ENCODE measurements around the gene SCGB2B2. TPM values are rescaled to one million over a fixed set of nuclear protein-coding genes. Genes with fewer than 3 reads are reported as not detected.
"Not testable (repeated sequence)": the region's sequence is repeated elsewhere in the genome, so short reads cannot be mapped to it uniquely, and the experiment has no call there.

SCGB2B2 gene
- total and polyA plus RNA-seq, 2 of the 4 experiments (the other 2 are of a cell fraction): not detected

- ATAC-seq (ENCODE audit: low read depth); intact Hi-C loops (cut with micrococcal nuclease): not testable (repeated sequence)
These were observed 11.7 kb downstream of the SCGB2B2 start for GRCh38 chr19:34665275-34665674.

More at GRCh38 chr19:34665275-34665674, 11.7 kb downstream of the SCGB2B2 start:
- H3K27me3 ChIP-seq (ENCODE audit: control insufficient read depth, insufficient read depth, low read length); H4K5ac ChIP-seq (ENCODE audit: low read depth, low read length); H3K9me1 ChIP-seq (ENCODE audit: insufficient read depth, low read length); H4K20me1 ChIP-seq (ENCODE audit: insufficient read depth, low read length); H2AK9ac ChIP-seq (replicated peaks; ENCODE audit: low read depth, low read length, poor library complexity); H3K9me3 ChIP-seq (ENCODE audit: control insufficient read depth, insufficient read depth, low read length); H3K14ac ChIP-seq (replicated peaks; ENCODE audit: low read depth, low read length); H3K27ac ChIP-seq (ENCODE audit: insufficient read depth, low read length); POLR2A ChIA-PET (ENCODE audit: unreplicated experiment); H4K8ac ChIP-seq (ENCODE audit: low read depth in 2 of 2, low read length in 2 of 2); in situ Hi-C loops (cut with MboI; ENCODE audit: low sequenced_read_pairs); H3K4ac ChIP-seq (ENCODE audit: low read depth, low read length); H2BK15ac ChIP-seq (ENCODE audit: low read depth, low read length); H3K79me1 ChIP-seq (ENCODE audit: low read depth in 1 of 2, low read length in 2 of 2); H3K23ac ChIP-seq (ENCODE audit: low read depth, low read length); H2AK5ac ChIP-seq (ENCODE audit: low read depth, low read length); H2AFZ ChIP-seq (replicated peaks; ENCODE audit: low read length, poor library complexity); H2BK20ac ChIP-seq (ENCODE audit: low read depth, low read length); CTCF ChIA-PET; H3K36me3 ChIP-seq (ENCODE audit: control insufficient read depth, insufficient read depth, low read length); H3K4me3 ChIP-seq (ENCODE audit: insufficient read depth, low read depth, low read length); DNase-seq; H3K56ac ChIP-seq (ENCODE audit: extremely low read depth, insufficient read depth, low read length); H2BK120ac ChIP-seq (ENCODE audit: low read depth, low read length); H3K9ac ChIP-seq (ENCODE audit: low read depth, low read length); H3K4me1 ChIP-seq (ENCODE audit: control insufficient read depth, insufficient read depth, low read length); dilution Hi-C loops (cut with HindIII; ENCODE audit: low sequenced_read_pairs, unreplicated experiment); H4K91ac ChIP-seq (ENCODE audit: insufficient read depth, low read depth, low read length); BruUV-seq (replicated peaks); H3K4me2 ChIP-seq (ENCODE audit: low read depth, low read length); H2BK5ac ChIP-seq (ENCODE audit: low read depth, low read length, poor library complexity, severe bottlenecking); H3K18ac ChIP-seq (ENCODE audit: low read depth, low read length): not testable (repeated sequence)
- 100% methylated on average over 1 of the region's 4 CpGs; no CpG with 5 or more reads in 1 of the 2 experiments for WGBS, 2 experiments (ENCODE audit: extremely low coverage in 2 of 2, insufficient read length in 1 of 2)

Measured in IMR-90 (cell line).